GM18520 (cell line): ENCODE data around the gene THADA.
A peak's percentile ranks its signal among the peaks of the same experiment; 100 is the strongest.
"Not testable (repeated sequence)": the region's sequence is repeated elsewhere in the genome, so short reads cannot be mapped to it uniquely, and the experiment has no call there.

Experiments used
- ATAC-seq: cut with Tn5 transposase; IDR thresholded peaks from one replicate; pipeline ENCODE4 v1.9.1; 2021; ENCODE audit not compliant: unreplicated experiment

Gene THADA

GRCh38 chr2:43417300-43417699, 178.5 kb downstream of the THADA start:
- no peak for ATAC-seq

- no peak for ATAC-seq
Observed at GRCh38 chr2:43415592-43415991, 180.2 kb downstream of the THADA start.

GRCh38 chr2:43414586-43415135, 181.2 kb downstream of the THADA start:
- ATAC-seq, result no peak

GRCh38 chr2:43414033-43414432, 181.8 kb downstream of the THADA start:
- no peak for ATAC-seq

GRCh38 chr2:43412114-43412753, 183.6 kb downstream of the THADA start:
- no peak for ATAC-seq

- no peak for ATAC-seq
Observed at GRCh38 chr2:43410055-43410604, 185.7 kb downstream of the THADA start.

- ATAC-seq, result peak; percentile 47
Observed at GRCh38 chr2:43408407-43409160, 187.3 kb downstream of the THADA start.

- ATAC-seq, result peak; percentile 31
Observed at GRCh38 chr2:43407935-43408334, 187.9 kb downstream of the THADA start.

GRCh38 chr2:43406651-43407279, 189.1 kb downstream of the THADA start:
- no peak for ATAC-seq

GRCh38 chr2:43405829-43406228, 190.0 kb downstream of the THADA start:
- ATAC-seq, result no peak

GRCh38 chr2:43402452-43402937, 193.3 kb downstream of the THADA start:
- ATAC-seq, result peak; percentile 17

GRCh38 chr2:43402002-43402401, 193.8 kb downstream of the THADA start:
- peak; percentile 95 for ATAC-seq

GRCh38 chr2:43400508-43400907, 195.3 kb downstream of the THADA start:
- no peak for ATAC-seq

GRCh38 chr2:43399515-43400264, 196.1 kb downstream of the THADA start:
- ATAC-seq, result no peak

- no peak for ATAC-seq
Observed at GRCh38 chr2:43399098-43399497, 196.7 kb downstream of the THADA start.

- no peak for ATAC-seq
Observed at GRCh38 chr2:43397821-43398220, 198.0 kb downstream of the THADA start.

GRCh38 chr2:43397411-43397810, 198.4 kb downstream of the THADA start:
- no peak for ATAC-seq

- not testable (repeated sequence) for ATAC-seq
Observed at GRCh38 chr2:43396344-43396743, 199.5 kb downstream of the THADA start.

GRCh38 chr2:43393918-43394317, 201.9 kb downstream of the THADA start:
- no peak for ATAC-seq

- ATAC-seq, result no peak
Observed at GRCh38 chr2:43391878-43392215, 204.0 kb downstream of the THADA start.
